Neural crest cell (in vitro differentiated cells): ENCODE measurements around the gene ARR3. TPM values are rescaled to one million over a fixed set of nuclear protein-coding genes. Genes with fewer than 3 reads are reported as not detected.

Experiments
- DNase-seq: peaks from one replicate; pipeline ENCODE4 v3.0.0; 2021; ENCODE audit warnings: low read depth, mixed read lengths, low spot score
- H3K27ac Mint-ChIP-seq: one replicate; pipeline ENCODE4 v1.8.0; 2021; ENCODE audit warnings: mild to moderate bottlenecking, mixed read lengths; ENCODE audit not compliant: unreplicated experiment
- H3K27me3 Mint-ChIP-seq: 2 replicates; pipeline ENCODE4 v1.8.0; 2021; ENCODE audit warnings: low read depth, mild to moderate bottlenecking, mixed read lengths
- H3K36me3 Mint-ChIP-seq: 2 replicates; pipeline ENCODE4 v1.8.0; 2021; ENCODE audit warnings: low read depth, mild to moderate bottlenecking, mixed read lengths
- H3K4me1 Mint-ChIP-seq: 2 replicates; pipeline ENCODE4 v1.8.0; 2021; ENCODE audit warnings: mixed read lengths
- H3K4me3 Mint-ChIP-seq: one replicate; pipeline ENCODE4 v1.8.0; 2021; ENCODE audit warnings: mild to moderate bottlenecking, mixed read lengths
- H3K9me3 Mint-ChIP-seq: 2 replicates; pipeline ENCODE4 v1.8.0; 2021; ENCODE audit warnings: mixed read lengths
- CTCF ChIP-seq: fragments of 200-600 bp; sonication (generic); conservative IDR thresholded peaks from 2 replicates; pipeline ENCODE4 v1.5.0; 2021; ENCODE audit warnings: antibody characterized with exemption, mild to moderate bottlenecking
- total RNA-seq: library from RNA; stranded (reverse); gene quantifications from 2 replicates; pipeline ENCODE4 v1.2.1, GENCODE V29; 2021

The ARR3 gene
- total RNA-seq, 1 donor from 2014 or later: not detected

GRCh38 chrX:70331161-70331560 lies 63.0 kb downstream of the ARR3 start:
- no peaks in the 10 kb centered on the region for H3K9me3 Mint-ChIP-seq
- no peak for DNase-seq
- H3K27ac Mint-ChIP-seq: no peak overlapping the region
- no peaks in the 10 kb centered on the region for H3K4me1 Mint-ChIP-seq
- no peak overlapping the region for H3K4me3 Mint-ChIP-seq
- TF ChIP-seq CTCF: no peak
- peaks cover 5% of the 10 kb centered on the region for H3K36me3 Mint-ChIP-seq
- no peaks in the 10 kb centered on the region for H3K27me3 Mint-ChIP-seq

Other genes with a start within 250 kb of the ARR3 start
- gene AWAT2, start 218.4 kb upstream of the ARR3 start, total RNA-seq: not detected in 2 replicates
- gene OTUD6A, start 205.9 kb upstream of the ARR3 start, total RNA-seq: not detected in 2 replicates
- 36.9 and 38.3 TPM in 2 replicates for gene IGBP1, start 134.9 kb upstream of the ARR3 start, total RNA-seq
- not detected in 2 replicates for gene DGAT2L6, start 90.9 kb upstream of the ARR3 start, total RNA-seq
- not detected in 2 replicates for gene AWAT1, start 33.7 kb upstream of the ARR3 start, total RNA-seq
- 0.19 TPM in 1 of 2 replicates, not detected in the other for gene P2RY4, start 8.1 kb upstream of the ARR3 start, total RNA-seq
- gene RAB41, start 13.8 kb downstream of the ARR3 start, total RNA-seq: not detected in 2 replicates
- gene PDZD11, start 21.6 kb downstream of the ARR3 start, total RNA-seq: 38.3 and 40.9 TPM in 2 replicates
- gene KIF4A, start 21.8 kb downstream of the ARR3 start, total RNA-seq: 57.8 and 58.5 TPM in 2 replicates
- 5.3 and 6.0 TPM in 2 replicates for gene GDPD2, start 155.0 kb downstream of the ARR3 start, total RNA-seq
- 54.3 and 65.6 TPM in 2 replicates for gene DLG3, start 176.5 kb downstream of the ARR3 start, total RNA-seq